Liver (tissue), 3 donors: ENCODE data around the gene ZNF630.
"Not testable (repeated sequence)": the region's sequence is repeated elsewhere in the genome, so short reads cannot be mapped to it uniquely, and the experiment has no call there.

ENCODE experiments used
- GABPA ChIP-seq, 2 donors: IDR thresholded peaks in 1 of 2; conservative IDR thresholded peaks in 1 of 2; 2 replicates each; pipeline ENCODE4 v1.6.1; 2016; ENCODE audit warnings: antibody characterized with exemption in 2 of 2, mild to moderate bottlenecking in 1 of 2, moderate library complexity in 1 of 2
- JUND ChIP-seq, 2 donors: IDR thresholded peaks; 2 replicates each; pipeline ENCODE4 v1.6.1; 2016; ENCODE audit warnings: antibody characterized with exemption in 2 of 2
- SP1 ChIP-seq: IDR thresholded peaks from 2 replicates; pipeline ENCODE4 v1.6.1; 2018; ENCODE audit warnings: antibody characterized with exemption, mild to moderate bottlenecking
- TF ChIP-seq, protein P1 (sequence below): fragments of 150-350 bp; IDR thresholded peaks from 2 replicates; pipeline ENCODE4 v1.5.1; 2017; ENCODE audit warnings: improper control_type of control experiment, low read depth, low read length; ENCODE audit not compliant: missing input control
- TF ChIP-seq, protein P2 (sequence below): IDR thresholded peaks from 2 replicates; pipeline ENCODE4 v1.6.1; 2016; ENCODE audit warnings: antibody characterized with exemption
- TF ChIP-seq, protein P3 (sequence below): IDR thresholded peaks from 2 replicates; pipeline ENCODE4 v1.6.1; 2016; ENCODE audit warnings: antibody characterized with exemption
- donor health status: healthy.
- donor health status: healthy.

DNA sequence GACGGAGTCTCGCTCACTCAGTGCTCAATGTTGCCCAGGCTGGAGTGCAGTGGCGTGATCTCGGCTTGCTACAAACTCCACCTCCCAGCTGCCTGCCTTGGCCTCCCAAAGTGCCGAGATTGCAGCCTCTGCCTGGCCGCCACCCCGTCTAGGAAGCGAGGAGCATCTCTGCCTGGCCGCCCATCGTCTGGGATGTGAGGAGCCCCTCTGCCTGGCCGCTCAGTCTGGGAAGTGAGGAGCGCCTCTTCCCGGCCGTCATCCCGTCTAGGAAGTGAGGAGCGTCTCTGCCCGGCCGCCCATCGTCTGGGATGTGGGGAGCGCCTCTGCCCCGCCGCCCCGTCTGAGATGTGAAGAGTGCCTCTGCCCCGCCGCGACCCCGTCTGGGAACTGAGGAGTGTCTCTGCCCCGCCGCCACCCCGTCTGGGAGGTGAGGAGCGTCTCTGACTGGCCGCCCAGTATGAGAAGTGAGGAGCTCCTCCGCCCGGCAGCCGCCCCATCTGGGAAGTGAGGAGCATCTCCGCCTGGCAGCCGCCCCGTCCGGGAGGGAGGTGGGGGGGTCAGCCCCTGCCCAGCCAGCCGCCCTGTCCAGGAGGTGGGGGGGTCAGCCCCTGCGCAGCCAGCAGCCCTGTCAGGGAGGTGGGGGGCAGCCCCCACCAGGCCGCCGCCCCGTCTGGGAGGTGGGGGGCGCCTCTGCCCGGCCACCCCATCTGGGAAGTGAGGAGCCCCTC lies 54.7 kb downstream of the ZNF630 start:
- TF ChIP-seq, protein P1, sequence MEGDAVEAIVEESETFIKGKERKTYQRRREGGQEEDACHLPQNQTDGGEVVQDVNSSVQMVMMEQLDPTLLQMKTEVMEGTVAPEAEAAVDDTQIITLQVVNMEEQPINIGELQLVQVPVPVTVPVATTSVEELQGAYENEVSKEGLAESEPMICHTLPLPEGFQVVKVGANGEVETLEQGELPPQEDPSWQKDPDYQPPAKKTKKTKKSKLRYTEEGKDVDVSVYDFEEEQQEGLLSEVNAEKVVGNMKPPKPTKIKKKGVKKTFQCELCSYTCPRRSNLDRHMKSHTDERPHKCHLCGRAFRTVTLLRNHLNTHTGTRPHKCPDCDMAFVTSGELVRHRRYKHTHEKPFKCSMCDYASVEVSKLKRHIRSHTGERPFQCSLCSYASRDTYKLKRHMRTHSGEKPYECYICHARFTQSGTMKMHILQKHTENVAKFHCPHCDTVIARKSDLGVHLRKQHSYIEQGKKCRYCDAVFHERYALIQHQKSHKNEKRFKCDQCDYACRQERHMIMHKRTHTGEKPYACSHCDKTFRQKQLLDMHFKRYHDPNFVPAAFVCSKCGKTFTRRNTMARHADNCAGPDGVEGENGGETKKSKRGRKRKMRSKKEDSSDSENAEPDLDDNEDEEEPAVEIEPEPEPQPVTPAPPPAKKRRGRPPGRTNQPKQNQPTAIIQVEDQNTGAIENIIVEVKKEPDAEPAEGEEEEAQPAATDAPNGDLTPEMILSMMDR: not testable (repeated sequence)
- not testable (repeated sequence) for TF ChIP-seq SP1; GABPA (IDR thresholded peaks at IDR 0.05 in 1 of 2, conservative IDR thresholded peaks at IDR 0.05 in 1 of 2); JUND (IDR thresholded peaks at IDR 0.05)
- TF ChIP-seq, protein P2, sequence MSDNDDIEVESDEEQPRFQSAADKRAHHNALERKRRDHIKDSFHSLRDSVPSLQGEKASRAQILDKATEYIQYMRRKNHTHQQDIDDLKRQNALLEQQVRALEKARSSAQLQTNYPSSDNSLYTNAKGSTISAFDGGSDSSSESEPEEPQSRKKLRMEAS: not testable (repeated sequence)
- TF ChIP-seq, protein P3, sequence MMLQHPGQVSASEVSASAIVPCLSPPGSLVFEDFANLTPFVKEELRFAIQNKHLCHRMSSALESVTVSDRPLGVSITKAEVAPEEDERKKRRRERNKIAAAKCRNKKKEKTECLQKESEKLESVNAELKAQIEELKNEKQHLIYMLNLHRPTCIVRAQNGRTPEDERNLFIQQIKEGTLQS: not testable (repeated sequence)
